Measurements from ENCODE around the gene AFMID.

The AFMID gene

GRCh38 chr17:78147315-78147998 is 39.7 kb upstream of the AFMID start:
- TF ChIP-seq, protein P1, sequence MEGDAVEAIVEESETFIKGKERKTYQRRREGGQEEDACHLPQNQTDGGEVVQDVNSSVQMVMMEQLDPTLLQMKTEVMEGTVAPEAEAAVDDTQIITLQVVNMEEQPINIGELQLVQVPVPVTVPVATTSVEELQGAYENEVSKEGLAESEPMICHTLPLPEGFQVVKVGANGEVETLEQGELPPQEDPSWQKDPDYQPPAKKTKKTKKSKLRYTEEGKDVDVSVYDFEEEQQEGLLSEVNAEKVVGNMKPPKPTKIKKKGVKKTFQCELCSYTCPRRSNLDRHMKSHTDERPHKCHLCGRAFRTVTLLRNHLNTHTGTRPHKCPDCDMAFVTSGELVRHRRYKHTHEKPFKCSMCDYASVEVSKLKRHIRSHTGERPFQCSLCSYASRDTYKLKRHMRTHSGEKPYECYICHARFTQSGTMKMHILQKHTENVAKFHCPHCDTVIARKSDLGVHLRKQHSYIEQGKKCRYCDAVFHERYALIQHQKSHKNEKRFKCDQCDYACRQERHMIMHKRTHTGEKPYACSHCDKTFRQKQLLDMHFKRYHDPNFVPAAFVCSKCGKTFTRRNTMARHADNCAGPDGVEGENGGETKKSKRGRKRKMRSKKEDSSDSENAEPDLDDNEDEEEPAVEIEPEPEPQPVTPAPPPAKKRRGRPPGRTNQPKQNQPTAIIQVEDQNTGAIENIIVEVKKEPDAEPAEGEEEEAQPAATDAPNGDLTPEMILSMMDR (IDR thresholded peaks at IDR 0.05; ENCODE audit: low read depth, low read length, missing control alignments) = no peak
- H3K4me3 ChIP-seq (ENCODE audit: low read depth, low read length) = no peak overlapping the region
- peak; percentile 73 for DNase-seq (ENCODE audit: low read depth)

DNA sequence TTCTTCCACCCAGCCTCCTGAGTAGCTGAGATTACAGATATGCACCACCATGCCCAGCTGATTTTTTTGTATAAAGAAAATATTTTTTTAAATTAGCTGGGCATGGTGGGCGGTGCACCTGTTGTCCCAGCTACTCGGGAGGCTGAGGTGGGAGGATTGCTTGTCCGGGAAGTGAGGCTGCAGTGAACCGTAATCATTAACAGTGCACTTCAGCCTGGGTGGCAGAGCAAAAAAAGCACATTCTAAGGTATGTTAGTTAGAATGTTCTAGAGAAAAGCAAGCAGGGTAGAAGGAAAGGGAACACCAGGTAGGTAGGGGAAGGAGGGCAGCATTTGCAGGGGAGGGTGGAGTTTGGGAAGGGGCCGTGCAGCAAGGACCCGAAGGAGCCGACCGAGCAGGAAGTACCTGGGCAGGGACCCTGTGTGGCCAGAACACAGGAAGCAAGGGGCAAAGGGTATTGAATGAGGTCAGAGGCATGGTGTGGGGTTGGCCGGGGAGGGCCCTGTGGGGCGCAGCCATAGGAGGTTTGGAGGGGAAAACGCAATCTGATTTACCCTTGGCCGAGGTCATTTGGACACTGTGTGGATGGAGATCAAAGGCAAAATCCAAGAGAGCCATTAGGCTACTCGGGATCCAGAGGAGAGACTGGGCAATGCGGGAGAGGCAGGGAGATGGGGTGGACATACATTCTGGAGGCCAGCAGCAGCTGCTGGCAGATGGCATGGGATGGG is 38.7 kb upstream of the AFMID start:
- DNase-seq (ENCODE audit: low read depth) = no peak
- TF ChIP-seq, protein P1 (IDR thresholded peaks at IDR 0.05; ENCODE audit: low read depth, low read length, missing control alignments) = no peak
- H3K4me3 ChIP-seq (ENCODE audit: low read depth, low read length) = no peak overlapping the region

DNA sequence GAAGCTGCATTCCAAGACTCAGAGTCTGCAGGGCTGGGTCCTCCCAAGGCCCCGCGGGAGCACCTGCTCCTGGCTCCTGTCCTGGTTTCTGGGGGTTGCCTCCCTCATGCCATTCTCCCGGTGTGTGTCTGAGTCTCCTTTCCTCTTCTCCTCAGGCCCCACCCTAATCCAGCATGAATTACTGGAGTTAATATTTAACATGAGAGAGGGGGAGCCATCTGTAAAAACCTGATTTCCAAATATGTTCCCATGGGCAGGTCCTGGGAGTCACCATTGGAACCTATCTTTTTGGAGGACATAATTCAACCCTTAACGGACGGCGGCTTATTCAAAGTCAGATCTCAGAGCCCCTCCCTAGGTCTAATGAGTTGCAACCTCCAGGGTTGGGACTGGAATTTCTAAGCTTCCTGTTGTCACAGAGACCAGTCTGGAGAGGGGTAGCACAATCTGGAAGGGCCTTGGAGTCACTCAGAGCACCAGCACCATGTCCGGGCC is 35.6 kb upstream of the AFMID start:
- DNase-seq (ENCODE audit: low read depth) = no peak
- H3K4me3 ChIP-seq (ENCODE audit: low read depth, low read length) = no peak overlapping the region
- TF ChIP-seq, protein P1 (IDR thresholded peaks at IDR 0.05; ENCODE audit: low read depth, low read length, missing control alignments) = no peak

GRCh38 chr17:78154903-78155811 is 32.0 kb upstream of the AFMID start:
- H3K4me3 ChIP-seq (ENCODE audit: low read depth, low read length) = no peak overlapping the region
- peak; percentile 86 for DNase-seq (ENCODE audit: low read depth)
- TF ChIP-seq, protein P1 (IDR thresholded peaks at IDR 0.05; ENCODE audit: low read depth, low read length, missing control alignments) = no peak

- no peak overlapping the region for H3K4me3 ChIP-seq (ENCODE audit: low read depth, low read length)
- DNase-seq (ENCODE audit: low read depth) = peak; percentile 73
Measured at GRCh38 chr17:78159575-78160158, 27.5 kb upstream of the AFMID start.

More at GRCh38 chr17:78159575-78160158, 27.5 kb upstream of the AFMID start:
- TF ChIP-seq, protein P1 (IDR thresholded peaks at IDR 0.05; ENCODE audit: low read depth, low read length, missing control alignments) = no peak

Data from GM12864 (cell line).